ENCODE results near the gene ZW10. TPM values are rescaled to one million over a fixed set of nuclear protein-coding genes. Genes with fewer than 3 reads are reported as not detected.

The ZW10 gene
- total and polyA plus RNA-seq, 2 of the 13 experiments (the other 11 are each of a cell fraction or from before 2014, with no cell fraction given) = 5.8 to 31.3 TPM

DNA sequence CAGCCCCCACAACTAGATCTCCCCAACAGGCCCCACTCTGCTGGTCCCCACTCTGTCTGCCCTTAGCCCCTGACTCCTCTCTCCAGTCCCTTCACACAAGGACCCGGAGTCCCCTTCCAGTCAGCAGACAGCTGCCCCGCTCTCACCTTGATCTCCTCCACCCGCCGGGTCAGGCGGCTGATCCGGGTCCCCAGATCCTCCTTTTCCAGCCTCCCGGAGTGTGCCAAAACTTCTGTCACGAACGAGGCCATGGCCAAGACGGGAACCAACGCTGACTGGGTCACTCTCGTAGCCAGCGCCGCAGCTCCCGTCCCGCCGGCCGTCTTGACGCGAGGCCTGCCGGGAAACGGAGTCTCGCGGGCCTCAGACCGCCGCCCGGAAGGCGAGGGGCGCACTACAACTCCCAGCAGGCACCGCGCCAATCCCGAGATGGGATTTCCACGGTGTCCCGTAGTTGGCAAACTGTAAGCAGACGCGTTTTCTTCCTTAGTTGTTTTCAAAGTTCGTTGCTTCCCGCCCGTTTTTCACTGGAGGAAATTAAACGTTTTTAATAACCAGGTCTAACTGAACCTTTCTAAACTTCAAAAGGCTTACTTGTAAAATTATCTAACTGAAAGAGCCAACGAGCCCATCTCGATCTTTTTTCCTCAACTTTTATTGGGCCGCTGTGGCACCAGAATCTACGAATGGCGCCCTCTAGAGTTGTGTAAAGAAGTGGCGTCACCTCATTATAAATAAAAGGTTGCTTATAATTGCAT lies at the start of gene ZW10 (continued):
- TF ChIP-seq ZNF577 (CRISPR knock-in tag; IDR thresholded peaks at IDR 0.05; ENCODE audit: borderline replicate concordance, low read depth) (no peak), FOXA1 (IDR thresholded peaks at IDR 0.05) (no peak), FOXA1 (CRISPR knock-in tag; IDR thresholded peaks at IDR 0.05) (no peak), YEATS4 (CRISPR knock-in tag; IDR thresholded peaks at IDR 0.05; ENCODE audit: borderline replicate concordance) (peak; percentile 86), CREB1 (IDR thresholded peaks at IDR 0.05) (peak; percentile 69), CREB1 (CRISPR knock-in tag; IDR thresholded peaks at IDR 0.05) (peak; percentile 87), DNMT3B (CRISPR knock-in tag; conservative IDR thresholded peaks at IDR 0.05) (no peak), HOXA3 (CRISPR knock-in tag; IDR thresholded peaks at IDR 0.05) (peak; percentile 78; the same call in 1 of the 2 replicates), EHMT2 (IDR thresholded peaks at IDR 0.05; ENCODE audit: borderline replicate concordance, low read depth, low read length) (no peak; the same call in 1 of the 2 replicates), ZNF44 (CRISPR knock-in tag; IDR thresholded peaks at IDR 0.05) (no peak), ZNF552 (CRISPR knock-in tag; IDR thresholded peaks at IDR 0.05; ENCODE audit: borderline replicate concordance) (no peak), ZNF720 (CRISPR knock-in tag; IDR thresholded peaks at IDR 0.05) (no peak), ZBTB8A (CRISPR knock-in tag; IDR thresholded peaks at IDR 0.05; ENCODE audit: borderline replicate concordance, low read depth) (no peak), ZNF777 (CRISPR knock-in tag; IDR thresholded peaks at IDR 0.05) (no peak), ATF1 (CRISPR knock-in tag; IDR thresholded peaks at IDR 0.05) (peak; percentile 64; the same call in 1 of the 2 replicates), ZNF20 (CRISPR knock-in tag; IDR thresholded peaks at IDR 0.05) (no peak), ZNF446 (CRISPR knock-in tag; IDR thresholded peaks at IDR 0.05) (peak; percentile 80; the same call in 1 of the 2 replicates)
- TF ChIP-seq, protein P1, sequence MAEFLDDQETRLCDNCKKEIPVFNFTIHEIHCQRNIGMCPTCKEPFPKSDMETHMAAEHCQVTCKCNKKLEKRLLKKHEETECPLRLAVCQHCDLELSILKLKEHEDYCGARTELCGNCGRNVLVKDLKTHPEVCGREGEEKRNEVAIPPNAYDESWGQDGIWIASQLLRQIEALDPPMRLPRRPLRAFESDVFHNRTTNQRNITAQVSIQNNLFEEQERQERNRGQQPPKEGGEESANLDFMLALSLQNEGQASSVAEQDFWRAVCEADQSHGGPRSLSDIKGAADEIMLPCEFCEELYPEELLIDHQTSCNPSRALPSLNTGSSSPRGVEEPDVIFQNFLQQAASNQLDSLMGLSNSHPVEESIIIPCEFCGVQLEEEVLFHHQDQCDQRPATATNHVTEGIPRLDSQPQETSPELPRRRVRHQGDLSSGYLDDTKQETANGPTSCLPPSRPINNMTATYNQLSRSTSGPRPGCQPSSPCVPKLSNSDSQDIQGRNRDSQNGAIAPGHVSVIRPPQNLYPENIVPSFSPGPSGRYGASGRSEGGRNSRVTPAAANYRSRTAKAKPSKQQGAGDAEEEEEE (CRISPR knock-in tag; IDR thresholded peaks at IDR 0.05; ENCODE audit: borderline replicate concordance) = no peak
- TF ChIP-seq, protein P2, sequence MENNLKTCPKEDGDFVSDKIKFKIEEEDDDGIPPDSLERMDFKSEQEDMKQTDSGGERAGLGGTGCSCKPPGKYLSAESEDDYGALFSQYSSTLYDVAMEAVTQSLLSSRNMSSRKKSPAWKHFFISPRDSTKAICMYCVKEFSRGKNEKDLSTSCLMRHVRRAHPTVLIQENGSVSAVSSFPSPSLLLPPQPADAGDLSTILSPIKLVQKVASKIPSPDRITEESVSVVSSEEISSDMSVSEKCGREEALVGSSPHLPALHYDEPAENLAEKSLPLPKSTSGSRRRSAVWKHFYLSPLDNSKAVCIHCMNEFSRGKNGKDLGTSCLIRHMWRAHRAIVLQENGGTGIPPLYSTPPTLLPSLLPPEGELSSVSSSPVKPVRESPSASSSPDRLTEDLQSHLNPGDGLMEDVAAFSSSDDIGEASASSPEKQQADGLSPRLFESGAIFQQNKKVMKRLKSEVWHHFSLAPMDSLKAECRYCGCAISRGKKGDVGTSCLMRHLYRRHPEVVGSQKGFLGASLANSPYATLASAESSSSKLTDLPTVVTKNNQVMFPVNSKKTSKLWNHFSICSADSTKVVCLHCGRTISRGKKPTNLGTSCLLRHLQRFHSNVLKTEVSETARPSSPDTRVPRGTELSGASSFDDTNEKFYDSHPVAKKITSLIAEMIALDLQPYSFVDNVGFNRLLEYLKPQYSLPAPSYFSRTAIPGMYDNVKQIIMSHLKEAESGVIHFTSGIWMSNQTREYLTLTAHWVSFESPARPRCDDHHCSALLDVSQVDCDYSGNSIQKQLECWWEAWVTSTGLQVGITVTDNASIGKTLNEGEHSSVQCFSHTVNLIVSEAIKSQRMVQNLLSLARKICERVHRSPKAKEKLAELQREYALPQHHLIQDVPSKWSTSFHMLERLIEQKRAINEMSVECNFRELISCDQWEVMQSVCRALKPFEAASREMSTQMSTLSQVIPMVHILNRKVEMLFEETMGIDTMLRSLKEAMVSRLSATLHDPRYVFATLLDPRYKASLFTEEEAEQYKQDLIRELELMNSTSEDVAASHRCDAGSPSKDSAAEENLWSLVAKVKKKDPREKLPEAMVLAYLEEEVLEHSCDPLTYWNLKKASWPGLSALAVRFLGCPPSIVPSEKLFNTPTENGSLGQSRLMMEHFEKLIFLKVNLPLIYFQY (CRISPR knock-in tag; IDR thresholded peaks at IDR 0.05; ENCODE audit: borderline replicate concordance) = peak; percentile 68; the same call in 1 of the 2 replicates
- TF ChIP-seq, protein P3, sequence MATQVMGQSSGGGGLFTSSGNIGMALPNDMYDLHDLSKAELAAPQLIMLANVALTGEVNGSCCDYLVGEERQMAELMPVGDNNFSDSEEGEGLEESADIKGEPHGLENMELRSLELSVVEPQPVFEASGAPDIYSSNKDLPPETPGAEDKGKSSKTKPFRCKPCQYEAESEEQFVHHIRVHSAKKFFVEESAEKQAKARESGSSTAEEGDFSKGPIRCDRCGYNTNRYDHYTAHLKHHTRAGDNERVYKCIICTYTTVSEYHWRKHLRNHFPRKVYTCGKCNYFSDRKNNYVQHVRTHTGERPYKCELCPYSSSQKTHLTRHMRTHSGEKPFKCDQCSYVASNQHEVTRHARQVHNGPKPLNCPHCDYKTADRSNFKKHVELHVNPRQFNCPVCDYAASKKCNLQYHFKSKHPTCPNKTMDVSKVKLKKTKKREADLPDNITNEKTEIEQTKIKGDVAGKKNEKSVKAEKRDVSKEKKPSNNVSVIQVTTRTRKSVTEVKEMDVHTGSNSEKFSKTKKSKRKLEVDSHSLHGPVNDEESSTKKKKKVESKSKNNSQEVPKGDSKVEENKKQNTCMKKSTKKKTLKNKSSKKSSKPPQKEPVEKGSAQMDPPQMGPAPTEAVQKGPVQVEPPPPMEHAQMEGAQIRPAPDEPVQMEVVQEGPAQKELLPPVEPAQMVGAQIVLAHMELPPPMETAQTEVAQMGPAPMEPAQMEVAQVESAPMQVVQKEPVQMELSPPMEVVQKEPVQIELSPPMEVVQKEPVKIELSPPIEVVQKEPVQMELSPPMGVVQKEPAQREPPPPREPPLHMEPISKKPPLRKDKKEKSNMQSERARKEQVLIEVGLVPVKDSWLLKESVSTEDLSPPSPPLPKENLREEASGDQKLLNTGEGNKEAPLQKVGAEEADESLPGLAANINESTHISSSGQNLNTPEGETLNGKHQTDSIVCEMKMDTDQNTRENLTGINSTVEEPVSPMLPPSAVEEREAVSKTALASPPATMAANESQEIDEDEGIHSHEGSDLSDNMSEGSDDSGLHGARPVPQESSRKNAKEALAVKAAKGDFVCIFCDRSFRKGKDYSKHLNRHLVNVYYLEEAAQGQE (IDR thresholded peaks at IDR 0.05; ENCODE audit: borderline replicate concordance in 1 of 2, low read depth in 1 of 2, low read length in 2 of 2) = peak in 1 of 2 experiments; percentile 21; a peak in 1 of 4 replicates
- TF ChIP-seq, protein P4, sequence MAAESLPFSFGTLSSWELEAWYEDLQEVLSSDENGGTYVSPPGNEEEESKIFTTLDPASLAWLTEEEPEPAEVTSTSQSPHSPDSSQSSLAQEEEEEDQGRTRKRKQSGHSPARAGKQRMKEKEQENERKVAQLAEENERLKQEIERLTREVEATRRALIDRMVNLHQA (CRISPR knock-in tag; IDR thresholded peaks at IDR 0.05) = no peak

All from HepG2 (cell line).